Right lobe of liver (tissue), 4 donors: ENCODE data around the gene VRK1.

Experiments
- POLR2A ChIP-seq: fragments of 450-650 bp; IDR thresholded peaks from one replicate; pipeline ENCODE4 v1.6.1; 2017; ENCODE audit warnings: antibody characterized with exemption, mild to moderate bottlenecking
- TF ChIP-seq, protein P1 (sequence below), 4 donors: fragments of 200-600 bp in 3 of 4; fragments of 450-650 bp in 1 of 4; IDR thresholded peaks; one replicate each; pipeline versions ENCODE4 v1.5.1 to v1.8.0; 2016 to 2022; ENCODE audit warnings: antibody characterized with exemption in 4 of 4, mild to moderate bottlenecking in 2 of 4
- donor health status: DM: no; HTN: no; CAD: no.
- donor health status: DM: no; HTN: no; CAD: no.
- donor health status: DM: no; HTN: yes; CAD: no.

DNA sequence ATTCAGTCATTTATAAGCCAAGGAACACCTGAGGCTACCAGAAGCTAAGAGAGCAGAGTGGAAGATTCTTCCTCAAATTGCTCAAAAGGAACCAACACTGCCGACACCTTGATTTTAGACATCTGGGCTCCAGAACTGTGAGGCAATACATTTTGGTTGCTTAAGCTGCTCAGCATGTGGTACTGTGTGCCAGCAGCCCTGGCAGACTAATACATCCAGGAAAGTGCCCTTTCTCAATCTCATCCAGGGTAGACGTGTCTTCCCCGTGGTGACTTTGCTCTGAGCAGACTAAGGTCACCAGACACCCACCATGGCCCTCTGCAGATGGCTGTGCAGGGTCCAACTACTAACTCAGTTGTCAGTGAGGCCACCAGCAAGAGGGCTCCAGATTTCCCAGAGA lies 122.8 kb downstream of the VRK1 start:
- TF ChIP-seq, protein P1, sequence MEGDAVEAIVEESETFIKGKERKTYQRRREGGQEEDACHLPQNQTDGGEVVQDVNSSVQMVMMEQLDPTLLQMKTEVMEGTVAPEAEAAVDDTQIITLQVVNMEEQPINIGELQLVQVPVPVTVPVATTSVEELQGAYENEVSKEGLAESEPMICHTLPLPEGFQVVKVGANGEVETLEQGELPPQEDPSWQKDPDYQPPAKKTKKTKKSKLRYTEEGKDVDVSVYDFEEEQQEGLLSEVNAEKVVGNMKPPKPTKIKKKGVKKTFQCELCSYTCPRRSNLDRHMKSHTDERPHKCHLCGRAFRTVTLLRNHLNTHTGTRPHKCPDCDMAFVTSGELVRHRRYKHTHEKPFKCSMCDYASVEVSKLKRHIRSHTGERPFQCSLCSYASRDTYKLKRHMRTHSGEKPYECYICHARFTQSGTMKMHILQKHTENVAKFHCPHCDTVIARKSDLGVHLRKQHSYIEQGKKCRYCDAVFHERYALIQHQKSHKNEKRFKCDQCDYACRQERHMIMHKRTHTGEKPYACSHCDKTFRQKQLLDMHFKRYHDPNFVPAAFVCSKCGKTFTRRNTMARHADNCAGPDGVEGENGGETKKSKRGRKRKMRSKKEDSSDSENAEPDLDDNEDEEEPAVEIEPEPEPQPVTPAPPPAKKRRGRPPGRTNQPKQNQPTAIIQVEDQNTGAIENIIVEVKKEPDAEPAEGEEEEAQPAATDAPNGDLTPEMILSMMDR (IDR thresholded peaks at IDR 0.05): no peak
- no peak for TF ChIP-seq POLR2A
